ENCODE data around the gene SLC12A3.
"Not testable (repeated sequence)": the region's sequence is repeated elsewhere in the genome, so short reads cannot be mapped to it uniquely, and the experiment has no call there.

SLC12A3 gene

DNA sequence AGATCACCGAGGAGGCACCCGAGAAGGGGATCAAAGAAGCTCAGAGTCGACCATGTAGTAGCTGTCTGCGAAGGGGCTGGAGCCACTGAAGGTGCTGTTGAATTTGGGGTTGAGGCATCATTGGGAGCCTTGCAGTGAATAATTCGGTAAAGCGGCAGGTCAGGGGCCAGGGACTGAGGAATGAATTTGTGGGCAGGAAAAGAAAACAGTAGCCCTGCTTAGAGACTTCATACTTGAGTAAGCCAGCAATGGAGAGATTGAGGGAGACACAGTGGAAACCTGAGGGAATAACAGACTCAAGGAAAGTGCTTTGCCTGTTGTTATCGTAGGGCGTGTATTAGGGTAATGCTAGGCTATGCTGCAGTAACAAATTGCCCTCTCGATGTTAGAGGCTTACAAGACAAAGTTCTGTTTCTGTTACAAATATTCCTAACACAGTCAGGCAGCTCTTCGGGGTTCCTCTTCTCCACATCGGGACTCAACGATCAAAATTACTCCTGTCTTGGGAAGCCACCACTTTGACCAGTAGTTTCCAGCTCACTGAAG is 53.5 kb downstream of the SLC12A3 start:
- DNase-seq (ENCODE audit: low read depth in 2 of 2, low spot score in 1 of 2): no peak

DNA sequence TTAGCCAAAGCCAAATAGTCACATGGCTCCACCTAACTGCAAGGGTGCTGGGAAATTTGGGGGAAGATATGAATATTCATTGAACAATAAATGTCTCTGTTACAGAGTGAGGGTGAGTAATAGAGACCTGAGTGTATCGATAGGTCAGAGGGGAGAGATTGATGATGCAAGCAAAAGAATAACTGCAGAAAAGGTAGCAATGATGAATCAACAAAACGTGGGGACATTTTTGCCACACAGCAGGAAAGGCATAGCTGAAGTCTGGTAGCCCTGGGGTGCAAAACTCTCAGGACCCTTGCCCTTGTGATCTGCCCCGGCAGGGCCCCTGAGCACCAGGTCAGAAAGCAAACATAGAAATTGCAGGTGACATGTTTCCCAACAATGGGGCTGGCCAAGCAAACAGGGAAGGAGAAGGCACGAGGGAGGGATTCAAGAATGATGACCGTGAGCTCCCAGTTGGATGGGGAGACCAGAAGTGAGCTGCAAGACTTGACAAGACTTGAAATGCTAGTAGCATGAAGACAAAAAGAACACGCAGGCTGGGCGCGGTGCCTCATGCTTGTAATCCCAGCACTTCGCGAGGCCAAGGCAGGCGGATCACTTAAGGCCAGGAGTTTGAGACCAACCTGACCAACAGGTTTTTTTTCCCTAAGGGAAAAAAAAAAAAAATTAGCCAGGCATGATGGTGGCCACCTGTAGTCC is 54.2 kb downstream of the SLC12A3 start:
- no peak for DNase-seq (ENCODE audit: low read depth in 2 of 2, low spot score in 1 of 2)

DNA sequence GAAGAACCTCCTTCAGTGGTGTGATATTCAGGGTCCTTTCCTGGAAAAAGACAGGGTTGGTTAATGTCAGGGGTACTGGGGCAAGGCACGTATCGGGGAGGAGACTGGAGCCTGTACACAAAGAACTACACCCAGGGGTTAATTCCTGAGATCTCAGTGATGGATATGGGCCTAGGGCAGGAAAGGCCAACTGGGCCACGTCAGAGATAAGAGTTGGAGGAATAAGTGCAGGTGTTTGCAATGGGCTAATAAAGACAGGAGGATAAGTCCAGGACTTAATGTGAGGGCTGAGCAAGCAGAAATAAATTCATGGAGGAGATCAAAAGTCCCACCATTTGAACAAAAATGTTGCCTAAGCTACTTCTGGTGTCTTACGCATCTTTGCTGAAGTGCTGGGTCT is 56.6 kb downstream of the SLC12A3 start:
- no peak for DNase-seq (ENCODE audit: low read depth in 2 of 2, low spot score in 1 of 2)

DNA sequence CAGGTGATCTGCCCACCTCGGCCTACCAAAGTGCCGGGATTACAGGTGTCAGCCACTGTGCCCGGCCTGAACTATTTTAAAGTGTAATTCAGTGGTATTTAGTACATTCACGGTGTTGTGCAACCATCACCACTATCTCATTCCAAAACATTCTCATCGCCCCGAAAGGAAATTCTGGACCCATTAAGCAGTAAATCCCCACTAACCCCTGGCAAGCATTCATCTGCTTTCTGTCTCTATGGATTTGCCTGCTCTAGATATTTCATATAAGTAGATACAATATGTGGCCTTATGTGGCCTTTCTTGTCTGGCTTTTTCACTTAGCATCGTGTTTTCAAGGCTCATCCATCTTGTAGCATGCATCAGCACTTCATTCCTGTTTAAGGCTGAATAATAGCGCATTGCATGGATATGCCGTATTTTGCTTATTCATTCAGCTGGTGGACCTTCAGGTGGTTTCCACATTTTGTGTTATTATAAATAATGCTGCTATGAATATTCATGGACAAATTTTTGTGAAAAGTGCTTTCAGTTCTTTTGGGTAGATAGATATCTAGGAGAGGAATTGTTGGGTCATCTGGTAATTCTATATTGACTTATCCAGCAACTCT is 58.6 kb downstream of the SLC12A3 start:
- no peak for DNase-seq (ENCODE audit: low read depth in 2 of 2, low spot score in 1 of 2)

DNA sequence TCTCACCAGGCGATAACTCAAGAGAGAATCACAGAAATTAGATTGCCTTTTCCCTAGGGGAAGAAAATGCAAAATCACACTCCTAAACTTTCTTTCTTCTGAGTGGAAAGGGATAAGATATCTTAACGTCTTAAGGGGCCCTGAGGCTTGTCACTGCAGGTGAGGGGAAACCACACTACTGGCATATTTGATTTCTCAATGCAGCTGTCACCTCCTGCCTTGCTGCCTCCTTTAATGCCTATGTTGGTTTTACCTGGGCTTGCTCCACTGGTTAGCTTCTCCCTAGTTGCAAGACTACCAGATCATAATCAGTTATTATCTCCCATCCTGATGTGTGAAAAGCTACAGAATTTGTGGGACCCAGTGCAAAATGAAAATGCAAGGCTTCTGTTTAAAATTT is 62.5 kb downstream of the SLC12A3 start:
- no peak for DNase-seq (ENCODE audit: low read depth in 2 of 2, low spot score in 1 of 2)

DNA sequence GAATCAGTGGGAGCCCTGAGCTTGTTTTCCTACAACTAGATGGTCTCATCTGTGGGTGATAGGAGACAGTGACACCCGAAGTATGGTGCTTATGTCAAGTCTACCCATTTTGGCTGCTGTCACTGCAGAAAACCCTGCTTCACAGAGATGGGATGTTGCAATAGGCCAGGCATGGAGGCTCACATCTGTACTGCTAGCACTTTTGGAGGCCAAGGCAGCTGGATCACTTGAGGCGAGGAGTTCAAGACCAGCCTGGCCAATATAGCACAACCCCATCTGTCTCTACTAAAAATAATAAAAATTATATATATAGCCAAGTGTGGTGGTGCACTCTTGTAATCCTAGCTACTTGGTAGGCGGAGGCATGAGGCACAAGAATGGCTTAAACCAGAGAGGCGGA is 64.6 kb downstream of the SLC12A3 start:
- DNase-seq (ENCODE audit: low read depth in 2 of 2, low spot score in 1 of 2): no peak

DNA sequence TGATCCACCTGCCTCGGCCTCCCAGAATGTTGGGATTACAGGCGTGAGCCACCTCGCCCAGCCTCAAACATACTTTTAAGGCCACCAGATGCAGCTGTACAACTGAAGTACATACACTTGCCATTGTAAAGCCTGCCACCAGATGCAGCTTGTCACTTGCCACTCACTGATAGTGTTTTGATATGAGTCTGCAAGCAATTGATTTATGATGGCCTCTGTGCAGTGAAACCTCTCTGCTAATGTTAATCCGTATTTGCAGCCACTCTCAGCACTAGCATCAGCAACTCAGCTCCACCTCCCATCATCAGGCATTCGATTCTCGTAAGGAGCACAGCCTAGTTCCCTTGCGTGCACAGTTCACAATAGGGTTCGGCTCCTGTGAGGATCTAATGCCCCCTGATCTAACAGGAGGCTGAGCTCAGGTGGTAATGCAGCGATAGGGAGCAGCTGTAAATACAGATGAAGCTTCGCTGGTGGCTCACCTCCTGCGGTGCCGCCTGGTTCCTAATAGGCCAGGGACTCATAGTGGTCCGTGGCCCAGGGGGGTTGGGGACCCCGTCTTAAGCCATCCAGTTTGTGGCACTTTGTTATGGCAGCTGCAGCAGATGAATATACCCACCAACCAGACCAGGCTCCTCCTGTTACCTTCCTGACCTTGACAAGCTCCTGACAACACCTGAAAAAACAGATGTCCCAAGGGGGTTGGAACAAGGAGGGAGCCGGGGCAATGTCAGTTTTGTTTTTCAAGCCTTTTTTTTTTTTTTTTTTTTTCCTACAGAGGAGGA is 65.7 kb downstream of the SLC12A3 start:
- no peak for DNase-seq (ENCODE audit: low read depth in 2 of 2, low spot score in 1 of 2)

DNA sequence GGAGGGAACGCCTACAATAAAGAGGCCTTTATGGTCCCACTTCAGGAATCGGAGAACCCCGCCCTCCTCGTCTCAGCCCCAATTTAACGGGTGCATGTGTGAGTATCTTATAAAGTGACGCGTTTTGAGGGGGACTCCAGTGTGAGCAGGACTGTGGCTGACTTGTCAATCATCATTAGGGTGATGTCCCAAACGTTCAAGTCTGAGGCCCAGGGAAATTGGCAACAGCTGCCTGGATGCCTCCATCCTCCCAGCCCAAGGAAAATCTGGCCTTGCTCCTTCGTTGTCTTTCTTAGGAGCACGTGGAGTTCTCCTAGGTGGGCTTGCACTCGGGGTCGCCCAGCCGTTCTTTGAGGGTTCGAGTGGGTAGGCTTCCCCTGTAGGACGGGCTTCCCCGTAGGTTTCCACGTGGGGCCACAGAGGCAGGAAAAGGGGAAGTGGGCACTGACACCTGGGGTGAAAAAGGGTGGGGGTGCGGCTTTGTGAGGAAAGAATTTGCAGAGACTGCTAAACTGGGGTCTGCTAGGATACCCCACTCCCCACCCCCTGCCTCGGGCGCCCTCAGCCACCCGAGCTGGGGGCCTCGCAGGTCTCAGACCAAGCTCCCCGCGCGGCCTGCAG is 66.4 kb downstream of the SLC12A3 start:
- DNase-seq (ENCODE audit: low read depth in 2 of 2, low spot score in 1 of 2): no peak

DNA sequence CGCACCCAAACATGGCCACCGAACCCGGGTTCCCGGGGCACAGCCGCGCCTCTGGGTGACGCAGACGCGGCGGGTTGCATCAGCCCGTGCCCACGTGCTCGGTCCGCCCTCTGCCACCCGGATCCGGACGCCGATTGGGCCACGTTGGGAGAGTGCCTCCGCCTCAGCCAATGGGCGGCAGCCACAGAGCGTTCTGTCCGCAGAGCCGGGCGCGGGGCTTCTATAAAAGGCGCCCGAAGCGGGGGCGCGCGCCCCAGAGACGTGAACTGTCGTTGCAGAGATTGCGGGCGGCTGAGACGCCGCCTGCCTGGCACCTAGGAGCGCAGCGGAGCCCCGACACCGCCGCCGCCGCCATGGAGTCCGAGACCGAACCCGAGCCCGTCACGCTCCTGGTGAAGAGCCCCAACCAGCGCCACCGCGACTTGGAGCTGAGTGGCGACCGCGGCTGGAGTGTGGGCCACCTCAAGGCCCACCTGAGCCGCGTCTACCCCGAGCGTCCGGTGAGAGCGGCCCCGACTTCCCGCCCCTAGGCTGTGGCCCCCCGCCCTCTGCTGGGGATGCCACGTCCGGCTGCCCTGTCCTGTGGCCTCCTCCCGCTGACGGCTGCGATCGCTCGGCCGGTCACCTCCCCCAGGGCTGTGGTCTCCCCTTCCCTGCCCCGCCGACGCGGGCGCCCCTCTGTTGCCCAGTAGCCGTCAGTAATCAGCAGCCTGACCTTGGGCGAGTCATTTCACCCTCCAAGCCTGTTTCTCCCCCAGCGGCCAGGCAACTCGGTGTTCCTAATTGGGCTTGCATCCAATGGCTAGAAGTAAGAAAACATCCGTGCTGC is 67.1 kb downstream of the SLC12A3 start, which contains the start of gene HERPUD1:
Gene HERPUD1 (plus strand): TSS at position 251 of the 829 bp plus-strand sequence. CDS start 103 bp downstream, at position 354.
- peak; percentile 94 to 99 for DNase-seq (ENCODE audit: low read depth in 2 of 2, low spot score in 1 of 2)

DNA sequence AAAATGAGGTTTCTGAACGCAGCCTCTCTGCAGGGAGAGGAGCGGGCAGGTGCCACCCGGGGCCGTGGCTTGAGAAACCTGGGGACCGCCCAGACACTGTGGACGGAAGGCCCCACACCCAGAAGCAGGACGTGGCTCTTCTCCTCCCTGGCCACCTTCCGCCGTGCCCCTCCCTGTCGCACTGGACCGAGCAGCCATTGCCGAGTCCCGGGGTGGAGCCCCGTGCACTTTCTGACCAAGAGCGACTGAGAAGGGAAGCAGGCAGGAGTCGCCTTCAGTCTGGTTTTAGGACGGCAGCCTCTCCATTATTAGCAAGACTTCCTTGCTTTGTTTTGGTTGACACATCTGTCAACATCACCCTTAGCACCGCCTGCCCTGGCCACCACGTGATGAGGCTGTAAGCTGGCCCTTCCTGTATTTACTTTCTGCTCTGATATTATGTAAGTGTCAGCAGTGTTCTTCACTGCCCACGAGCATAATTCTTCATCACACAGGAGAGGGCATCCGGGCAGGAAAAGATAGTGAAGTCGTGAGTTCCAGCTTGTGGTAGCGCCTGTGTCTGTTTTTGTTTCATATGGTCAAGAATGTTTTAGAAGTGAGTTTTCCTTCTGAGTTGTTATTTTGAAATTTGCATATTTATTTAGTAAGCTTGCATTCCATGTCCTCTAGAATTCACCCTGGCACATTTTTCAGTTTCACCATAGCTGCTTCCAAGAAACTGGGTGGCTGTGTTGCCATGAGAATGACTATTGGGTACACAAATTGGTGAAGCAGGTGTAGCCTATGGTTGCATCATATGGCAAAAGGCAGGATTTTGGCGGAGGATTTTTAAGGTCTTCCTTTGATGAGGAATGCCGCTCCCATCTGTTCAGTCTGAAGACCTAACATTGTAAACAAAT is 68.0 kb downstream of the SLC12A3 start:
- peak in 1 of 2 donors; percentile 10 for DNase-seq (ENCODE audit: low read depth in 2 of 2, low spot score in 1 of 2)

DNA sequence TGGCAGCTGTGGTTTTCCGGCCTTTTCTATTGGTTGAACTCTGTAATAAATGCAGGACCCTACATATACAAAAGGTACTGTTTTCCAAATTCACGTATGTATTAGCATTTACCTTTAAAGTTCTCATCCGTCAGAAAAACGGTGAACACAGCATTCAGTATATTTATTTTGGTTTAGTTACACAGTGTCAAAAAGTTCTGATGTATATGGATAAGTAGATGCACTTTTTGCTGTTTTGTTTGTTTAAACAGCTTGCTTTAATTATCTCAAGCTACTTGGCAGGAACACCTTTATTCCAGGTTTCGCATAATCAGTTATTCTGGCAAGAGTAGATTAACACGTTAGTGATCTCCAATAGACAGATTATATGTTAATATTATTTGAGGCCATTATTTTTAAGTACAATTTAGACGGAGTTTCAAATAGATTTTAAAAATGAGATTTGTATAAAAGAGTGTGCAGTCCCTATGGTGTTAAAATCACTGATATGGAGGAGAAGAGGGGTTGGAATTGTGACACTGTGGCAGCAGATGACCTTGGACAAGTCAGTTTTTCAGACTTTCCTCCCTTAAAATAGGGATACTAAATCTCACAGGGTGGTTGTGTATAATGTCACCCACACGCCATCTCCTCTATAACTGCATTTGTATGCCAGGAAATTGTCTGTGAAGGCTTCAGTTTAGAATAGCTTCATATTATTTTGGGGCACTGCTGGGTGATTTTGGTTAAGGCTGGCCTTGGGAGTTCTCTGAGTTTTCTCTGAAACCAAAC is 69.0 kb downstream of the SLC12A3 start:
- DNase-seq (ENCODE audit: low read depth in 2 of 2, low spot score in 1 of 2): no peak

DNA sequence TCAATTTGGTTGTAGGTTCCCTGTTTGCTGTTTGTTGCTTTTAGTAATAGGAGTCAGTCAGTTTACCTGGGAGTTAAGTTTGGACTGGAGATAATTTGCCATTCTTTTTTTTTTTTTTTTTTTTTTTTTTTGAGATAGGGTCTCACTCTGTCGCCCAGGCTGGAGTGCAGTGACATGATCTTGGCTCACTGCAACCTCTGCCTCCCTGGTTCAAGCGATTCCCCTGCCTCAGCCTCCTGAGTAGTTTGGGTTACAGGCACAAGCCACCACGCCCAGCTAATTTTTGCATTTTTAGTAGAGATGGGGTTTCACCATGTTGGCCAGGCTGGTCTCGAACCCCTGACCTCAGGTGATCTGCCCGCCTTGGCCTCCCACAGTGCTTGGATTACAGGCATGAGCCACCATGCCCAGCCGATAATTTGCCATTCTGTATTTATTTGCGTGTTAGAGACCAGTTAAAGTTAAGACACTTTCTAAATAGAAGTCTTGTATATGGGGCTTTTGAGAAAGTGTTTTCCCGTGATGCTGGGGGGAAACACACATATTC is 69.7 kb downstream of the SLC12A3 start:
- DNase-seq (ENCODE audit: low read depth in 2 of 2, low spot score in 1 of 2): not testable (repeated sequence)

DNA sequence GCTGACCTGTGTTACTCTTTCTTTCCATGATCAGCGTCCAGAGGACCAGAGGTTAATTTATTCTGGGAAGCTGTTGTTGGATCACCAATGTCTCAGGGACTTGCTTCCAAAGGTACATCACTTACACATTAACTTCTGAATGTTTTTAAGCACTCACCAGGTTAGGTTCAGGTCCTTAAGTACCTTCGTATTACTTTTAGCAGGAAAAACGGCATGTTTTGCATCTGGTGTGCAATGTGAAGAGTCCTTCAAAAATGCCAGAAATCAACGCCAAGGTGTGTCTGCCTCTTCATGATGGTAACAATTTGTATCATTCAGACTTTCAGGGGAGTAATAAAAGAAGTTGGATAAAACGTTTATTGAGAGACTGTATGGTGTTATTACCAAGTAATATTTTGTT is 70.2 kb downstream of the SLC12A3 start:
- no peak for DNase-seq (ENCODE audit: low read depth in 2 of 2, low spot score in 1 of 2)

DNA sequence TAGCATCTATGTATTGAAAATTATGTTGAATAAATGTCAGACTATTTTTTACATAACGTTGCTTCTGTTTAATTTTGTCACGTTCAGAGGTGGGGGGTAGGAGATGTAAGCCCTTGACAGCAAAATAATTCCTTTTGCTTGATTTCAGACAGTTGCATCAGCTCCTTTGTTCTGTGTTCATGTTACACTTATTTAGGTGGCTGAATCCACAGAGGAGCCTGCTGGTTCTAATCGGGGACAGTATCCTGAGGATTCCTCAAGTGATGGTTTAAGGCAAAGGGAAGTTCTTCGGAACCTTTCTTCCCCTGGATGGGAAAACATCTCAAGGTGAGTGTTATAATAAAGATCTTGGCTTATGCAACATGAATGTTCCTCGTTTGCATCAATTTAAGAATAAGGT is 71.5 kb downstream of the SLC12A3 start:
- no peak for DNase-seq (ENCODE audit: low read depth in 2 of 2, low spot score in 1 of 2)

DNA sequence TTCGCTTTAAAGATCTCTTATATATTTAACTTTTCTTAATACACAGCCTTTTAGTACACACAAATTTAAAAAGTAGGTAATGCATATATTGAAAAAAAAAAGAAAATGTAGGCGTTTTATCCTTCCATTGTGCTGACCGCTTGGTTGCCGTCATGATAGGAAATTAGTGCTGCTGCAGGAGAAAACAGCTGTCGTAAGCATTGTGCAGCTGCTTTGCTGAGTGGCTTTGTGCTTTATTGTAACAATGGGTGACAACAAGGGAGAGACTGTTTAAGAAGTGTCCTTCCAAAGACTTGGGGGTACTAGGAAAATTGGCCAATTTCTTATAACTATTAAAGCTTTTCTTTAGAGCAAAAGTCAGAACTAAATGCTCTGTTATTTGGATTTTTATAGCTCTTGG is 71.9 kb downstream of the SLC12A3 start:
- DNase-seq (ENCODE audit: low read depth in 2 of 2, low spot score in 1 of 2): no peak

DNA sequence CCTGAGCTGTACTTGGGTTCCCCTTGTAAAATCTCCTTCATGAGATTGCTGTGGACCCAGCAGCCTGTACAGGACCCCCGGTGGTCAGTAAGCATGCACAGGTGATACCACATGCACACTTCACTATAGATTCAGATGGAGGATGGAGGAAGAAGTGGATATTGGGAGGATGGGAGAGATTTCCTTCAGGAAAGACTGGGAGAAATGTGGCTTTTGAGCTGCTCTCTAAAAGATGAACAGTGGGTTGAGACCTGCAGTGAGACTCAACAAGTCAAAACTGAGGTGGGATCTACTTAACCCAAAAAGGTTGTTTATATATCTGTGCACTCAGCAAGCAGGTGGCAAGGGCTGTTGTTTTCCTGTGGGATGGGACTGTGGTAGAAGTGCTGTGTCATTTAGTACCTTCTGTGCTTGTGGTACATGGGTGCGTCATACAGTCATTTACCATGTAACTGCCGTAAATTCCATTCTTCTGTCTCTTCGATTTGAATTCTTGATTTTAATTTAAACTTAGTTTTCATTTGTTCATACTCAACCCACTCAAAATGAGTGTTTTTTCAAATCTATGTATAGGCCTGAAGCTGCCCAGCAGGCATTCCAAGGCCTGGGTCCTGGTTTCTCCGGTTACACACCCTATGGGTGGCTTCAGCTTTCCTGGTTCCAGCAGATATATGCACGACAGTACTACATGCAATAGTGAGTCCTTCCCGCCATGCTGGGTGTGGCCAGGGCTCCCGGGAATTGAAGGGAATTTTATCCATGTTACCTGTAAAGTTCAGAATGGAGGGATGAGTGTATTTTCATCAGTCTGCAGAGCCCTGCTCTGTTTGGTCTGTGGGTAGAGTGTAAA is 73.9 kb downstream of the SLC12A3 start:
- DNase-seq (ENCODE audit: low read depth in 2 of 2, low spot score in 1 of 2): no peak

DNA sequence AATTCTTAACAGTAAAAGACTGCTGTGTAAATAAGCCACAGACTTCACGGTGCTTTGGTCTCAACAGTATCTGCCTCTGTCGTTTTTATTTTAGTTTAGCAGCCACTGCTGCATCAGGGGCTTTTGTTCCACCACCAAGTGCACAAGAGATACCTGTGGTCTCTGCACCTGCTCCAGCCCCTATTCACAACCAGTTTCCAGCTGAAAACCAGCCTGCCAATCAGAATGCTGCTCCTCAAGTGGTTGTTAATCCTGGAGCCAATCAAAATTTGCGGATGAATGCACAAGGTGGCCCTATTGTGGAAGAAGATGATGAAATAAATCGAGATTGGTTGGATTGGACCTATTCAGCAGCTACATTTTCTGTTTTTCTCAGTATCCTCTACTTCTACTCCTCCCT is 74.8 kb downstream of the SLC12A3 start:
- no peak for DNase-seq (ENCODE audit: low read depth in 2 of 2, low spot score in 1 of 2)

DNA sequence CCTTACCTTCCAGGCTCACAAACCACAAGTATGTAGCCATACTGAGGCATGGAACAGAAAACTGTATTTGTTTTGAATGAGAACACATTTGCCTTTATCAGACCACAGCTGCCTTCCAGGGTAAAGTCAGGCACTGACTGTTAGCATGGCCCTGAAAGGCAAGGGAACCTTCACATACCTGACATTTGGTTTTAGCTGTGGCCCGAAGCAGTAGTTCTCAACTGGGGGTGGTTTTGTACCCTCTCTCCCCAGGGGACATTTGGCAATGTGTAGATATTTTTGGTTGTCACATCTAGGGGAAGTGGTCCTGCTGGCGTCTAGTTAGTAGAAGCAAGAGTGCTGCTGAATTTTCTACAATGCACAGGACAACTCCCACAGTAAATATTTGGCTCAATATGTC is 76.1 kb downstream of the SLC12A3 start:
- DNase-seq (ENCODE audit: low read depth in 2 of 2, low spot score in 1 of 2): no peak
